CD4-positive, alpha-beta T cell treated with Interleukin-2 at 100 ng/mL for 4 hours (primary cell): Measurements from ENCODE around the gene HADH.
A peak's percentile ranks its signal among the peaks of the same experiment; 100 is the strongest.

Experiments used
- DNase-seq: peaks from one replicate; pipeline ENCODE4 v3.0.0-alpha.2; 2020; ENCODE audit warnings: low spot score

HADH gene

DNA sequence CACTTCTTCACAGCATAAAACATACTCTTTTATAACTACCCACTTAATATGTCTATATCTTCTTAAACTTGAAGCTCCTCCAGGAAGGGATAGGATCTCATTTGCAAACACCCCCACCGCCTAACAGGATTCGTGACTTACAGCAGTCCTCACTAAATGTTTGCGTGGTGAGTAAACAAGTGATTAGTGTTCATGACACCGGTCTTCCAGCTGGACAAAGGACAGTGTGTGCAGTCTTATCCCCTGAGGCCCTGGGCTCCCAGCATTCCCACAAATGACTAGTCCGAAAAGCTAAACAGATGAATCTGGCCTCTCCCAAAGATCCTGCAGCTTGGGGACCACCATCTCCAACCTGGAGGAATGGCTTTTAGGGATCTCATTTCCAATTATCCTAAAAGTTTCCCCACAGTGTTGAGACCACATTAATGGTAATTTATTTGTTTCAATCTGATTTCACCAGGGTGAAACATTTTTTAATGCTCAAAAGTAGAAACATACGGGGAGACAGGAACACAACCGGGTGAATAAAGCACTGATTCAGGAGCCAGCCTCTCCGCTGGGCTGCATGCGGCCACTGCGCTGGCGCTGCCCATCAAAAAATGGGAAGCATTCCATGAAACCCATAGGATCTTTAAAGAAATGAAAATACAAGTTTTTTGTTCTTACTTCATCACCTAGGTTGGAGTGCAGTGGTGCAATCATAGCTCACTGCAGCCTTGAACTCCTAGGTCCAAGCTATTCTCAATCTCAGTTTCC, 69.2 kb downstream of the HADH start:
- no peak for DNase-seq

DNA sequence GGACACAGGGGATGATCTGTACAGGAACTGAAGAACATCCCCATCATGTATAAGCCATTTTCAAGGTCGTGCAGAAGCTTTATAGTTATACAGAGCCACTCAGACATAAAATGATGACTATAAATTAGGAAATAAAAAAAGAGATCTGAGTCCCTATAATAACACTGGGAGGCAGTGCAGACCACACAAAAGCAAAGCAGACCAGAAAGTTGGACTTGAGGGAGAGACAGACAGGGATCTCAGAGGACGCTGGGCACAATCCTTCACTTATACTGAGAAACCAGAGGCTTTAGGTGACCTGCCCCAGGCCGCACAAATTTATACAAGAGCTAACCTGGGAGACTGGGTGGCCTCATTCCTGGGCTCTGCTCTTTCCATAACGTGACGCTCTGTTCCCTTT, 70.5 kb downstream of the HADH start:
- peak; percentile 24 for DNase-seq

- no peak for DNase-seq
Observed at GRCh38 chr4:108060686-108061321, 71.1 kb downstream of the HADH start.

GRCh38 chr4:108068442-108068841, 78.8 kb downstream of the HADH start:
- no peak for DNase-seq

- peak; percentile 10 for DNase-seq
Observed at GRCh38 chr4:108070775-108071174, 81.1 kb downstream of the HADH start.

GRCh38 chr4:108072300-108072699, 82.6 kb downstream of the HADH start:
- DNase-seq: peak; percentile 86

- no peak for DNase-seq
Observed at GRCh38 chr4:108078024-108078733, 88.5 kb downstream of the HADH start.

- DNase-seq: peak; percentile 58
Observed at GRCh38 chr4:108080747-108081146, 91.1 kb downstream of the HADH start.

GRCh38 chr4:108081256-108081655, 91.6 kb downstream of the HADH start:
- DNase-seq: no peak
